ENCODE results near the gene MTHFD2L.
A peak's percentile ranks its signal among the peaks of the same experiment; 100 is the strongest.
"Not testable (repeated sequence)": the region's sequence is repeated elsewhere in the genome, so short reads cannot be mapped to it uniquely, and the experiment has no call there.

Gene MTHFD2L

DNA sequence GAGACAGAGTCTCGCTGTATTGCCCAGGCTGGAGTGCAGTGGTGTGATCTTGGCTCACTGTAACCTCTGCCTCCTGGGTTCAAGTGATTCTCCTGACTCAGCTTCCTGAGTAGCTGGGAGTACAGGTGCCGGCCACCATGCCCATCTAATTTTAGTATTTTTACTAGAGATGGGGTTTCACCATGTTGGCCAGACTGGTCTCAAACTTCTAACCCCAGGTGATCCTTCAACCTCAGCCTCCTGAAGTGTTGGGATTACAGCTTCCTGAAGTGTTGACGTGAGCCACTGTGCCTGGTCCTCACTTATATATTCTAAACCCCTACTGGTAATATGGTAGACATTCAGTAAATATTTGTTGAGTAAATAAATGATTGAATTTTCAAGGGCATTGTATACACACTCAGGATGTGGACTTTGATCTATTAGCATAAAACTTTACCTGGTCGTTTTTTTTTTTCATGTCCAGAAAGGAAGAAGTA, 33.0 kb downstream of the MTHFD2L start:
- DNase-seq = no peak

DNA sequence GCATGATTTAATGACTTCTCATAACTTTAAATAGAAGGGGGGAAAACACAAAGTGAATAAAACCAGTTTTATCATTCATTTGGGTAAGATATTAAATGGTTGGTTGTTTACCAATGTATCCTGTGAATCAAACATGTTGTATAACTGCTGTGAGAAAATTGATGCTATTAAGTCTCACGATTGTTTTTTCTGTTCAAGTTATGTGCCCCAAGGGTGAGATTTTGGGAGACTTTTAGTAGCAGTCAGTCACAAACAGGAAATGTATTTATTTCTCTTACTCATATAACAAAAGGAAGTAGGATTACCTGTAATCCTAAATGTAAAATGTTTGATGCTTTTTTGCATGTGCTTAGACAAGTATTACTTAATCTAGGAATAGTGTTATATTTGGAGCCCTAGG, 39.2 kb downstream of the MTHFD2L start:
- no peak for DNase-seq

DNA sequence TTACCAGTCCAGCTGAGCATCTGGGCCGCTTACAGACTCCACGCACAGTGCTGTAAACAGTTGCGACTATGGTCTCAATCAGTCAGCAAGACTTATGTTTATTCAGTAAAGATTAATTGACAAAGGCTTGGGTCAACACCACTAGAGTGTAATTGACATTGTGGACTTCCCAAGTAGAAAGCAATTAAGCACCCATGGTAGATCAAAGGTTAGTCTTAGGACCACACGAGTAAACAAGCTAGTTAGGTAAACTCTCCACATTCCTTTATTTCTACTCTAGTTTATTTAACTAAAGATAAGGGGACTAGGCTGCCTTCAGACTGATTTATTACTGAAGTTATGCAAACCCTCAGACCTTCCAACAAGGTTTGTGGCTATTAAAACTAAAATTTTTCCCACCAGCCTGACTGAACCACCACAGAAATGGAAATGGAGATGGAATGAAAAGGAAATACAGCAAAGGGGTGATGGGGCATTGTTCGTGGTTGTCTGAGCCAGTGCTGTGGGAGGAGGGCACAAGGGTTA, 44.2 kb downstream of the MTHFD2L start:
- no peak for DNase-seq

DNA sequence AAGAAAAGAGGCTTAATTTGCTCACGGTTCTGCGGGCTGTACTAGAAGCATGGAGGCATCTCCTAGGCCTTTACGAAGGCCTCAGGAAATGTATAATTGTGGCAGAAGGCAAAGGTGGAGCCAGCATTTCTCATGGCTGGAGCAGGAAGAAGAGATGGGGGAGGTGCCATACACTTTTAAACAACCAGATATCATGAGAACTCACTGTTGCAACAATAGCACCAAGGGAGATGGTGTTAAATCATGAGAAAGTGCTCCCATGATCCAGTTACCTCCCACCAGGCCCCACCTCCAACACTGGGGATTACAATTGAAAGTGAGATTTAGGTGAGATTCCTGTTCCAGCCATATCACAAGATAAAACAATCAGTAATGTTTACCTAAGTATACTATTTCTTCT, 45.5 kb downstream of the MTHFD2L start:
- DNase-seq = peak in 1 of 4 experiments; percentile 5

DNA sequence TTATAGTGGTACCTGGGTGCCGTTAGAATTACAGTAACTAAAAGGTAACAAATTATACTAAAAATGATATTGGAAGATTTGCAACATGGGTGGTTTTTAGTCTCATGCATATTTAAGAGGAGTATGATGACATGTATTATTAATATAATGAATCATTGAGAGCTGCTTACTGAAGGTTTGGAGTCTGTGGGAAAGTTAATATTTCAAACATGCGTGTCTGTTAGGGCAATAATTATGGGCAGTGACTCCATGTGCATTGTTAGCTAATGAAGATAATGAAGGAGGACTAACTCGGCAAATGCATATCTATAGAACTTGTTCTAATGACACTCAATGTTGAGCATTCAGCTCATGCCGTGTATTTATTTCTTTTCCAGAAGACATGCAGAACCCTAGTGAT, 47.1 kb downstream of the MTHFD2L start:
- no peak for DNase-seq

DNA sequence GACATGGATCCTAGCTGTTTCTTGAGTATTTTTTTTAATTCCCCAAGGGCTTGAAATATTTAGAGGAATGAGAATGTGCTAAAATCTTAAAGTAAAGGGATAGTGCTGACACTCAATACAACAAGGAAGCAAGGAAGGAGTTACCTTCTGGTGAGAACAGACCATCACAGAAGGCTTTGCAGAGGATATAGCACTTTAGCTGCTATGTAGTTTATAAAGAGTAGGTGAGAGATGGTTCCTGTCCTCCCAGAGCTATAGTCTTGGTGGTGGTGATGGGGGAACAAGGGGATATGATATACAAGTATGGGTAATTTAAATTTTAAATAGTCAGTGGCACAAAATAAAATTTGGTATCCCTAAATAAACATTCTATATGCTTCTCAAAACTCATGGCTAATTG, 47.6 kb downstream of the MTHFD2L start:
- DNase-seq = no peak

DNA sequence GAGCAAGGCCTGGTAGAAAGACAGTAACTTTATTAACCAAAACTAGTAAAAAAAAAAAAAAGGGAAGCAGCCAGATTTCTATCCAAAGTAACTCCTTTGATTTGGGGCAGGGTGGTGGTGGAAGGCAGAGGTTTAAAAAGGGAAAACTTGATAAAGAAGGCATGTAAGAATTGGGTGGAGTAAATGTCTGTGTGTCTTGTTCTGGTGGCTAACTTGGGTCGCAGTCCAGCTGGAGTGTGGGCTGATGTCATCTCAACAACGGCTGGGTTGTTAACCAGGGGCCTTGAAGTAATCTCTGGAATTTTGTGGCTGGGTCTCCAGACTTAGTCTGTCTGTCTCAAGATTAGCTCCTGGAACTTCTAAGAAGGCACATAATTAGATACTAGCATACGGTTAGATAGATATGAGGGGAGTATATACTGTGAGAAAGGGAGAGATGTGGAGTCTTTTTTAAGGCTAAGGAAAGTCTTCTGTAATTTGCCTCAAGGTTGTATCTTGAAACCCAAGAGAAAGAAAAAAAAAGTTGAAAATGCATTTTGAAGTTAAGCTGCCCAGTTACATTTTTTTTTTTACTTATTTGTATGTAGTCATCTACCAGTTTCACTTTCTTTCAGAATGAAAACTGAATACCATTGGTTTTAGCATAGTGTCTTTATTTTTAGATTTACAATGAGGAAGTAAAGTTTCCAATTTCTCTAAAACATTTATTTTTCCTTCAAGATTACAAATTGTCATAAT, 48.3 kb downstream of the MTHFD2L start:
- peak in 3 of 4 experiments; percentile 16 to 71 (median 70) for DNase-seq

DNA sequence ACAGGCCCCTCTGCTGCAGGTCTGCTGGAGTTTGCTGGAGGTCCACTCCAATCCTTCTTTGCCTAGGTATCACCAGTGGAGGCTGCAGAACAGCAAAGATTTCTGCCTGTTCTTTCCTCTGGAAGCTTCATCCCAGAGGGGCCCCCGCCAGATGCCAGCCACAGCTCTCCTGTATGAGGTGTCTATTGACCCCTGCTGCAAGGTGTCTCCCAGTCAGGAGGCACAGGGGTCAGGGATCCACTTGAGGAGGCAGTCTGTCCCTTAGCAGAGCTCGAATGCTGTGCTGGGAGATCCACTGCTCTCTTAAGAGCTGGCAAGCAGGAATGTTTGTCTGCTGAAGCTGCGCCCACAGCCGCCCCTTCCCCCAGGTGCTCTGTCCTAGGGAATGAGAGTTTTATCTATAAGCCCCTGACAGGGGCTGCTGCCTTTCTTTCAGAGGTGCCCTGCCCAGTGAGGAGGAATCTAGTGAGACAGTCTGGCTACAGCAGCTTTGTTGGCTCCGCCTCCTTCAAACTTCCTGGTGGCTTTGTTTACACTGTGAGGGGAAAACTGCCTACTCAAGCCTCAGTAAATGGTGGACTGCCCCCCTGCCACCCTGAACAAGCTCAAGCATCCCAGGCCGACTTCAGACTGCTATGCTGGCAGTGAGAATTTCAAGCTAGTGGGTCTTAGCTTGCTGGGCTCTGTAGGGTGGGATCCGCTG, 56.7 kb downstream of the MTHFD2L start:
- not testable (repeated sequence) for DNase-seq

DNA sequence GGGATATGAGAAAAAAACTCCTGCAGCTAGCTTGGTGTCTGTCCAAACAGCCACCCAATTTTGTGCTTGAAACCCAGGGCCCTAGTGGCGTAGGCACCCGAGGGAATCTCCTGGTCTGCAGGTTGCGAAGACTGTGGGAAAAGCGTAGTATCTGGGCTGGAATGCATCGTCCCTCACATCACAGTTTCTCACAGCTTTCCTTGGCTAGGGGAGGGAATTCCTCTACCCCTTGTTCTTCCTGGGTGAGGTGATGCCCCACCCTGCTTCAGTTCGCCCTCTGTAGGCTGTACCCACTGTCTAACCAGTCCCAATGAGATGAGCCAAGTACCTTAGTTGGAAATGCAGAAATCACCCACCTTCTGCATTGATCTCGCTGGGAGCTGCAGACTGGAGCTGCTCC, 57.3 kb downstream of the MTHFD2L start:
- DNase-seq = not testable (repeated sequence)

DNA sequence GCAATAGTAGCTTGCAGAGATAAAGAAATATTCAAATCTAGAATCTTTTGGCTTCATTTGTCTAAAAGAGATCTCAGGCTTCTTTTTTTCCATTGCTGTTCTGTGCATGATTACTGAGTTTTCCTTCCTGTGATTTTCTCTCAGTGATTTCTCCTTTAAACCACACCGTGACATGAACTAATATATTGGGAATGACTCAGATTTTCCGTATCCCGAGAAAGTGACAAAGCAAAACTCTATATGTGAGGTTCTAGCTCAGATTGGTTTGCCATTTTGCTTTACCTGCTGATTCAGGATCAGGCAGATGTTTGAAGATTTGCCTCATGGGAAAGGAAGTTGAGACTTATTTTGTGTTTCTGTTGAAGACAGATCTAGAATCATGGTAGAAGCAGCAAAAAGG, 59.4 kb downstream of the MTHFD2L start:
- peak in 2 of 4 experiments; percentile 10 to 22 for DNase-seq

DNA sequence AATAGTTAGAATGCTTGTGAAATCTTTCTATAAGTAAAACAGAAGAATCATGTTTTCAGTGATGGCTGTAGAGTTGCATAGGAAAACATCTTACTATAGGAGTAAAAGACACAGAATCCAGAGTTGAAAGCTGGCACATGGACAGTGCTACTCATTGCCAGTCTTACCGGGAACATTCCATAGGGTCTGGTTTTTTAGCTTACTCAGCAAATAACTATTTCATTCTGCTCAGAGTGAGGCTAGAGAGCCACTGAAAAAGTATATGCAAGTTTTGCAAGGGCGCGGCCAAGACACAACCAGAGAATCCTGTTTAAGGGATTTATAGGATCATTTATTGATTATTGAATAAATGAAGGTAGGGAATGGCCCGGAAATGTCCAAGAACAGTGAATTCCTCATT, 60.3 kb downstream of the MTHFD2L start:
- DNase-seq = no peak

DNA sequence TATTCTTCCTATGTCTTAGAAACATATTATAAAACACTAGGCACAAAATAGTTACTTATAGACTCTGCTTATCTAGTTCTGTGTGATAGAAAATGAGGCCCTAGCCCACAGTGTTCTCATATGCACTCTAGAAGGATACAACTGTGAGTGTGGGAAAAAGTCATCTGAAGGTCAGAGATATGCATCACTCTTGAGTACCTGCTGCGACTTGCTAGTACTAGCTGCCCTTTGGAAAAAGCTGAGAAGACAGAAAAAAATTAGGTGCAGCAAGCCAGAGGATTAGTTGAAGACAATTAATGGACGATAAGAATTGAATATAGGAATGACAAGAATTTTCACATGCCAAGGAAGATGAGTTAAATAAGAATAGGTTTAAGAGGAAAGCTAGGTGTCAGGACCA, 61.3 kb downstream of the MTHFD2L start:
- no peak for DNase-seq

DNA sequence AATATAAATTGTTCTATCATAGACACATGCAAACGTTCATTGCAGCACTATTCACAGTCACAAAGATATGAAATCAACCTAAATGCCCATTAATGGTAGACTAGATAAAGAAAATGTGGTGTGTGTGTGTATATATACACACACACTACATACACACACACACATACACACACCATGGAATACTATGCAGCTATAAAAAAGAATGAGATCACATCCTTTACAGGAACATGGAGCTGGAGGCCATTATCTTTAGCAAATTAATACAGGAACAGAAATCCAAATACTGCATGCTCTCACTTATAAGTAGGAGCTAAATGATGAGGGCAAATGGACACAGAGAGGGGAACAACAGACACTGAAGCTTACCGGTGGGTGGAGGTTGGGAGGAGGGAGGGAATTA, 65.2 kb downstream of the MTHFD2L start:
- DNase-seq = no peak

DNA sequence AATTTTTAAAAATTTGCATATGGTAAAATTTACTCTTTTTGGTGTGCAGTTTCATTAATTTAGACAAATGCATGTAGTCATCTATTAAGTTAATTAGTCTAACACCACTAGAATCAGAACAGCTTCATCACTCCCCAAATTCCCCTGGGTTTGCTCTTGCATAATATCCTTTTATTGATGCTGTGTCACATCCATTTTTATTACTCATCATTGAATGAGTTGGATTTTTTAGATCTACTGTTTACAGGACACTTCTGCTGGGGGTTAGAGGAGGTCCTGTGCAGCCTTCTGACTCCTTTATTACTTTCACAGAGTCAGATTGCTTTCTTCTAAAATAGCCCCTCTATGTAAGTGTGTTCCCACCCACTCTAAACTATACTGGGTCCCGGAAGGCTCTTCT, 65.9 kb downstream of the MTHFD2L start:
- peak in 2 of 4 experiments; percentile 31 to 35 for DNase-seq

DNA sequence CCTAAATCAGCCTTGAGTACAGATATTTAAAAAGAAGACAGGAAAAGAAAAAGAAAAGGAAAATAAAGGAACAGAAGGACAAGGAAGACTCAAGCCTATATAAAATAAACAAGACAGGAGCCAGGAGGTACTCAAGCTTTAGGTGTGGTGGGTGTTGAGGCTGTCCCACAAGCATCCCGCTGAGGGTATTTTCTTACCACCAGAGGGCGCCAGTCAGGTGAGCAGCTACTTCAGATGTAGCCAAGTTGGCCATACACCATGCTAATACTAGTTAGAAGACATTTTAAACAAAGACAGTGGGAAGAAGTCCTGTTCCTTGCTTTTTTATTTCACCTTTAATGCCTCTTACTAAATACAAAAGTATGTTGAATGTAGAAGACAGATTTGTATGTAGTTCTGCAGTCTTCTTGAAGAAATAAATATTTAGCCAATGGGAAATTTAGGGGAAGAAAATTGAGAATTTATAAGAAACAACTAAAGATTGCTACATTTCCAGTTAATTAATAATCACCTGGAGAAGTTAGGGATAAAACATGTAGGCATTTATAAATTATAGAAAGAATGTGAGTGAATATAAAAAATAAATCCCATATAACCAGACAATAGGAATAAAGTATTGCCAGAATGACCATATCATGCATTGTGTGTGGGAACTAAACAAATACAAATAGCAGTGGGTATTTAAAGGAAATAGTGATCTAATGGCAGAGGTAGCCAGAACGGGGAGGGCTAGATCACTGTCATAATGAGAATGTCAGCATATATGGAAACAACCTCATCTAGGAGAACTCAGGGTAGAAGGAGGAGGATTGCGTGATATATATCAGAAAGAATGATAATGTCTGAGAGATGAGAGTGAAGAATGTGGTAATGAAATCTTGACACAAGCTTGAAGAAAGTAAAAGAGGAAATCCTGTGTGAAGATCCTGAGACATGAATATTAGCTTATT, 71.0 kb downstream of the MTHFD2L start:
- DNase-seq = peak; percentile 83 to 90 (median 88)

DNA sequence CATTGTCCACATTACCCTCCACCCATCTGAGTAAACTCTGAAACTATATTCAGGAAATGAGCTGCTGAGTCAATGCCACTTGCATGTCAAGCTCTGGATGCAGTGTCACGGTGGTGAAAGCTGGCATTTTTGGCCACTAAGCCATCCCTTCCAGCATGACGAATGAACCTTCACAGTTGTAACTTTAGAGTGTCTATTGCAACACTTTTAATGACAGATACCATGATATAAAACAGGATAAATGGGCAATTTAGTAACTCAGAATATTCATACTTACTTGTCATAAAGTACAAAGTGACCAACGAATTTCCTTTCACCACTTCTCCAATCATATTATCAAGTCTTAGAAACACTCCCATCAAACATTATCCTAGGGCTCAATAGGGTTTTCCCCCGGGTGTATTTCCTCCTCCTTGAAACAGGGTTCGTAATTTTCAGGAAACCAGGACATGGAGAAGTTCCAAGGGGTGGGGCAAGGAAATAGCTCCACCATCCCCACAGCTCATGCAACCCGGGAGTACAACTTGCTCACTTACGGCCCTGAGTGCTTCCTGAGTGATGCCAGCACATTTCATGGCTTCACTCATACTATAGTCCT, 73.1 kb downstream of the MTHFD2L start:
- DNase-seq = peak; percentile 73 to 89 (median 80)

DNA sequence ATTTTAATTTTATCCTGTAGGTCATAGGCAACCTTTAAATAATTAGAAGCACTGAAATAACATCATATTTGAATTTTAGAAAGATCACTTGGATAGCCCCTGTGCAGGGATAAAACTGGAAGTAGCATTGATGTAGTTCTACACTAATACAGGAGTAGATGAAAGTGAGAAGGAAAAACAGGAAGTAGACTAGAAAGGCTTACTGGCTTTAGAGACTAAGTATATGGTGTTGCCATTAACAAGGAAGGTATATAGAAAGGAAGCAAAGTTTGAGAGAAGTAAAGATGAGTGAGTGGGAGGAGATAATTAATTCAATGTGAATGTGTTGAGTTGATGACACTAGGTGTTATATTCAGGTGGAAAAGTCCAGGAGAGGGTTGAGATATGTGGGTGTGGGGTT, 77.2 kb downstream of the MTHFD2L start:
- peak in 2 of 4 experiments; percentile 24 to 36 for DNase-seq

DNA sequence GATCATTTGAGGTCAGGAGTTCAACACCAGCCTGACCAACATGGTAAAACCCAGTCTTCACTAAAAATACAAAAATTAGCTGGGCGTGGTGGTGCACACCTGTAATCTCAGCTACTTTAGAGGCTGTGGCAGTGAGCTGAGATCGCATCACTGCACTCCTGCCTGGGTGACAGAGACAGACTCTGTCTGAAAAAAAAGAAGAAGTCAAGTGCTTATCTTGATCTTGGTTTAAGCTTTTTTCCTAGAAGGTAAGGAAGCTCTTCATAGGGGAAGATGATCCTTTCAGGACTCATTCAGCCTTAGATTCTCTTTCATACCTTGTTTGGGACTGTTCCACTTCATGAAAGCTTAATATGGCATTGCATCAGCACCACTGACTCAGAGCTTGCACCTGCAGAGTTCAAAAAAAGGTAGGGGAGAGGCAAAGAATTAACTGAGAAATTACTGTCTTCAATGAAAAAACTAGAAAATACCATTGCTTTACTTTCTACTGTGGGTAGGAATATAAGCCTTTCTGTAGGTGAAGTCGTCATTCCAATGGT, 79.6 kb downstream of the MTHFD2L start:
- no peak for DNase-seq

DNA sequence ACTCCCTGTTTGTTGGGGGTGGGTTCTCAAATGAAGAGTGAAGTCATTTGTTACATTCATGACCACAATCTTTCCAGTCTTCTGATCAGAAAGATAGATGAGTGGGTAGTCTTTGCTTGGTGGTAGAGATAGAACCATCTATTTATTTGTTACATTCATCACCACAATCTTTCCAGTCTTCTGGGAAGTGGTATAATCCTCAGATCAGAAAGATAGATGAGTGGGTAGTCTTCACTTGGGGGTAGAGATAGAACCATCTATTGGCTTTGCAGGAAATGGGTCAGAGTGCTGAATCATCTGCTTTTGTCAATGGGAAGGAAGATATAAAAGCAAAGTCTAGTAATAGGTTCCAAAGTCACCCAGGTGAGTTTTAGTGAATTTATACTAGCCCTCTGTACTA, 86.1 kb downstream of the MTHFD2L start:
- DNase-seq = no peak

DNA sequence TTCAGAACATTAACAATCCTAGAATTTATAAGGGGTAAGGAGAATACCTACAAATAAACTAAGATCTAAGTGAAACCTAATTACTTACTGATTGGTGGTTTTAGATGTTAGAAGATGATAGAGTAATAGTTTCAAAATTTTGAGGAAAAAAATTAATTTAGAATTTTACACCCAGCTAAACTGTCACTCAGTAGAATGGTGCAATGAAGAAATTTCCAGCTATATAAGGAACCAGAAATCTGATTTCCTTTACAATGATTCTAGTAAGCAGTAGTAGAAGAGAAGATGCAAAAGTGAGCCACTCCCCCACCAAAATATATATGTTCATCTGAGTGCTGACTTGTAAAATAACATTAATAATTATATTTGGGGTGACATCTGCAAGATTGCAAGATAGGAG, 95.0 kb downstream of the MTHFD2L start:
- no peak for DNase-seq

DNA sequence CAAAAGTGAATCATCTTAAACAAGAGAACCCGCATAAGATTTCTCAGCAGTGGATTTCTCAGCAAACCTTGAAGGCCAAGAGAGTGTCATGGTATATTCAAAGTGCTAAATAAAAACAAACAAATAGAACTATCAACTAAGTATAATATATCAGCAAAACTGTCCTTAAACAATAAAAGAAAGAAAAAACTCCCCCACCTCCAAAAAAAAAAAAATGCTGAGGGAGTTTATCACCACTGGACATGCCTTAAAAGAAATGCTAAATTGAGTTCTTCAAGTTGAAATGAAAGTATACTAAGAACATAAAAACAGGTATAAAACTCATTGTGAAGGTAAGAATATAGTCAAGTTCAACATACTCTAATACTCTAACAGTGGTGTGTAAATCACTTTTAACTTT, 96.5 kb downstream of the MTHFD2L start:
- DNase-seq = no peak

DNA sequence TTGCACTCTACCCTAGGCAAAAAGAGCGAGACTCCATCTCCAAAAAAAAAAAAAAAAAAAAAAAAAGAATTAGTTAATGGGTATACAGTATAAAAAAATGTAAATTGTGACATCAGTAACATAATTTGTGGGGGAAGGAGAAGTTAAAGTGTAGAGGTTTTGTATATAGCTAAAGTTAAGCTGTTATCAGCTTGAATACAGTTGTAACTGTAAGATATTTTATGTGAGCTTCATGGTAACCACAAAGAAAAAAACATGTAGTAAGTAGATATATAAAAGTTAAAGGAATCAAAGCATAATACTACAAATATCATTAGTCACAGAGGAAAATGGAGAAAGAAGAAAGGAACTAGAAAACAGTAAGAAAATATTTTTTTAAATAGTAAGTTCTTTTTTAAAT, 97.2 kb downstream of the MTHFD2L start:
- DNase-seq = no peak

Measured in suppressor macrophage (primary cell).